ENCODE measurements around the gene KCNQ1.

Gene KCNQ1

DNA sequence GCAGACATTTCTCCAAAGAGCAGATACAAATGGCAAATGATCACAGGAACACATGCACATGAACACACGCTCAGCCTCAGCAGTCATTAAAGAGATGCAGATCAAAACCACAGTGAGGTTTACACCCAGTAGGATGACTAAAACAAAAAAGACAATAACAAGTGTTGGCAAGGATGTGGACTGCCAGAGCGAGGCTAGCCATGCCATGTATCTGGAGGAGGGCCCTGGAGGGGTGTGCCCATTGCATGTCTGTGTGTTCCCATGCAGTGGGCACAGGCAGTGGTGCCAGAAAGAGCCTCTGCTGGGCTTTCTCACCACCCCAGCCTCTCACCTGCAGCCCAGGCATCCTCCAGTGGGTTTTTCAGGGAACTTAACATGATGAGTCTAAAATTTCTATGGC lies 309.2 kb downstream of the KCNQ1 start:
- H3K27me3 Mint-ChIP-seq = no peaks in the 10 kb centered on the region
- H3K4me1 Mint-ChIP-seq (ENCODE audit: low read depth) = no peaks in the 10 kb centered on the region
- H3K4me3 Mint-ChIP-seq = no peak overlapping the region
- peaks cover 6% of the 10 kb centered on the region for H3K36me3 Mint-ChIP-seq (ENCODE audit: low read depth)
- H3K9me3 Mint-ChIP-seq = peaks cover 4% of the 10 kb centered on the region
- no peak overlapping the region for H3K27ac Mint-ChIP-seq

- Mint-ChIP-seq H3K27me3 (no peaks in the 10 kb centered on the region), H3K9me3 (peaks cover 4% of the 10 kb centered on the region), H3K4me1 (ENCODE audit: low read depth) (no peaks in the 10 kb centered on the region), H3K36me3 (ENCODE audit: low read depth) (peaks cover 6% of the 10 kb centered on the region), H3K4me3 (no peak overlapping the region), H3K27ac (no peak overlapping the region)
These were observed 310.3 kb downstream of the KCNQ1 start for GRCh38 chr11:2755071-2755470.

- H3K36me3 Mint-ChIP-seq (ENCODE audit: low read depth) = peaks cover 6% of the 10 kb centered on the region
- no peaks in the 10 kb centered on the region for H3K4me1 Mint-ChIP-seq (ENCODE audit: low read depth)
- H3K27ac Mint-ChIP-seq = no peak overlapping the region
- peaks cover 3% of the 10 kb centered on the region for H3K9me3 Mint-ChIP-seq
- no peaks in the 10 kb centered on the region for H3K27me3 Mint-ChIP-seq
- no peak overlapping the region for H3K4me3 Mint-ChIP-seq
These were observed 313.9 kb downstream of the KCNQ1 start for GRCh38 chr11:2758751-2759150.

GRCh38 chr11:2759228-2760195 lies 314.7 kb downstream of the KCNQ1 start:
- Mint-ChIP-seq H3K27ac (no peak overlapping the region), H3K9me3 (no peaks in the 10 kb centered on the region), H3K27me3 (no peaks in the 10 kb centered on the region), H3K4me3 (no peak overlapping the region), H3K36me3 (ENCODE audit: low read depth) (peaks cover 2% of the 10 kb centered on the region), H3K4me1 (ENCODE audit: low read depth) (no peaks in the 10 kb centered on the region)

DNA sequence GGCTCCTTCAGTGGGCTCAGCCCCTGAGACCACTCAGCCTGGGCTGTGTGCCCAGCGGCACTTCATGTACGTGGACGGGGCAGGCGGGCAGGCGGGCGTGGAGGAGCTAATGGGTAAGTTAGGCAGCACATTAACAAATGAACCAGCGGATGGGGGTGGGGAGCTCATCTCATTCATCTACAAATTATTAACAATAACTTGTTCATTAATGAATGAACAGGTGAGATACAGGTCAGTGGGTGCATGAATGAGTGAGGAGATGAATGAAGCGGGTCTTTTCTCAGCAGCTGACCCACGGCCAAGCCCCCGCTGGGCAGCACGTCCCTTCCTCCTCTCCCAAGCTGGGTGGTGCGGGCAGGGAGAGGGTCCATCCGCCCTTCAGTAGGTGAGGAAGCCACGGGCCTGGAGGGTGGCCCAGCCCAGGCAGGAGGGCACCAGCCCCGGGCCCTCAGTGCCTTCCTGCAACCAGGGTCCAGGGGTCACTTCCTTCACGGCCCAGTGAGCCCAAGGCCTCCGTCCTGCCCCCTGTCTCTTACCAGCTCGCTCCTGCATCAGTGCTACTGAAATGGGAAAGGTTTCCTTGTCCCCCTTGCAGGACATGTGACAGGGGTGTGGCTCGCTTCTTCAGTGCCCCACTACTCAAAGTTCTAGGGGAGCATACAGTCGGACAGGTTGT lies 315.5 kb downstream of the KCNQ1 start:
- no peaks in the 10 kb centered on the region for H3K27me3 Mint-ChIP-seq
- H3K4me3 Mint-ChIP-seq = no peak overlapping the region
- no peak overlapping the region for H3K27ac Mint-ChIP-seq
- no peaks in the 10 kb centered on the region for H3K9me3 Mint-ChIP-seq
- no peaks in the 10 kb centered on the region for H3K4me1 Mint-ChIP-seq (ENCODE audit: low read depth)
- no peaks in the 10 kb centered on the region for H3K36me3 Mint-ChIP-seq (ENCODE audit: low read depth)

DNA sequence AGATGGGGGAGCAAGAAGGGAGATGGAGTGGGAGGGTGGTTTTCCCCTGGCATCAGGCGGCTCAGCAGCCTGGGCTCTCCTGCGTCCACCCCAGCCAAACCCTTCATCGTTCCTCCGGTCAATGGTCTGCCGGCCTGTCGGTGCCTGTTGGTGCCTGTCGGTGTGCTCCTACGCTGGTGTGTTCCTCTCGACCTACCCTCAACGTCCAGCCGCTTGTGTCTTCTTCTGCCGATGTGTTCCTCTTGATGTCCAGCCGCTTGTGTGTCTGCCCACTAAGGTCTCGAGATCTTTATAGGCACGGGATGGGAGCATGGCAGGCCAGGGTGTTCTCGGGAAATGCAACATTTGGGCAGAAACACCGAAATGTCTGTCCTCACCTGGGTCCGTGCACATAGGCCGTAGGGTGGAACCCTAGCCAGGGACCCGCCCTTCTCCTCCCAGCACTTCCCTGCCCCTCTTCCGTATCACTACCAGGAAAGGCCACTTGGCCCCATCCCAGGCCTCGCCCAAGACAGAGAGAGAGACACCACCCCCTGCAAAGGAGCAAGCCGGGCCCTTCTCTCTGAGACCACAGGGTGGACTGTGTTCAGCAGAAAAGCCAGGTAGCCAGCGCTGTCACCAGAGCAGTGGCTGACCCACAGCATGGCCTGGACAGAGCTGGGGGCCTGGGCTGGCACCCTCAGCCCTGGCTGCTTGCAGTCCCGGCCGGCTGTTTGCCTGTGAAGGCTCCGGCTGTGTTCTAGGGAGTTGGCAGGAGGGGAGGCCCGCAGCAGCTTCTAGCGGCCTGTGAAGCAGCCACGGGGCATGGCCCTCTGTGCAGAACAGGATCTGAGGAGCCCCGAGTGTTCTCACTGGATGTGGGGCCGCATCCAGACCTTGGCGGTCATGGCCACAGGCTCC lies 316.6 kb downstream of the KCNQ1 start:
- H3K36me3 Mint-ChIP-seq (ENCODE audit: low read depth) = peaks cover 4% of the 10 kb centered on the region
- no peak overlapping the region for H3K27ac Mint-ChIP-seq
- H3K27me3 Mint-ChIP-seq = no peaks in the 10 kb centered on the region
- no peaks in the 10 kb centered on the region for H3K9me3 Mint-ChIP-seq
- no peak overlapping the region for H3K4me3 Mint-ChIP-seq
- no peaks in the 10 kb centered on the region for H3K4me1 Mint-ChIP-seq (ENCODE audit: low read depth)

GRCh38 chr11:2762031-2762380 lies 317.2 kb downstream of the KCNQ1 start:
- H3K36me3 Mint-ChIP-seq (ENCODE audit: low read depth) = peaks cover 4% of the 10 kb centered on the region
- no peaks in the 10 kb centered on the region for H3K27me3 Mint-ChIP-seq
- no peaks in the 10 kb centered on the region for H3K9me3 Mint-ChIP-seq
- H3K4me1 Mint-ChIP-seq (ENCODE audit: low read depth) = no peaks in the 10 kb centered on the region
- H3K27ac Mint-ChIP-seq = no peak overlapping the region
- no peak overlapping the region for H3K4me3 Mint-ChIP-seq

DNA sequence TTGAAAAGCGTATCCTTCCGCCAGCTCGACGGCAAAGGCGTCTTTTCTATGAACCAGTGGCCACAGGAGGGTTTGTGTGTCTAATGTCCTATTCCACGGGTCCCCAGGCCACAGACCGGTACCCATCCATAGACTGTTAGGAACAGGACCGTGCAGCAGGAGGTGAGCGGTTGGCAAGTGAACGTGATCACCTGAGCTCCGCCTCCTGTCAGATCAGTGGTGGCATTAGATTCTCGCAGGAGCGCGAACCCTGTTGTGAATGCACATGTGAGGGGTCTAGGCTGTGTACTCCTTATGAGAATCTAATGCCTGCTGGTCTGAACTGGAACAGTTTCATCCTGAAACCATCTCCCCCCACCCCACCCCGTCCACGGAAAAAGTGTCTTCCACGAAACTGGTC lies 317.6 kb downstream of the KCNQ1 start:
- peaks cover 4% of the 10 kb centered on the region for H3K36me3 Mint-ChIP-seq (ENCODE audit: low read depth)
- H3K4me1 Mint-ChIP-seq (ENCODE audit: low read depth) = no peaks in the 10 kb centered on the region
- H3K4me3 Mint-ChIP-seq = no peak overlapping the region
- H3K27ac Mint-ChIP-seq = no peak overlapping the region
- H3K27me3 Mint-ChIP-seq = no peaks in the 10 kb centered on the region
- H3K9me3 Mint-ChIP-seq = no peaks in the 10 kb centered on the region

DNA sequence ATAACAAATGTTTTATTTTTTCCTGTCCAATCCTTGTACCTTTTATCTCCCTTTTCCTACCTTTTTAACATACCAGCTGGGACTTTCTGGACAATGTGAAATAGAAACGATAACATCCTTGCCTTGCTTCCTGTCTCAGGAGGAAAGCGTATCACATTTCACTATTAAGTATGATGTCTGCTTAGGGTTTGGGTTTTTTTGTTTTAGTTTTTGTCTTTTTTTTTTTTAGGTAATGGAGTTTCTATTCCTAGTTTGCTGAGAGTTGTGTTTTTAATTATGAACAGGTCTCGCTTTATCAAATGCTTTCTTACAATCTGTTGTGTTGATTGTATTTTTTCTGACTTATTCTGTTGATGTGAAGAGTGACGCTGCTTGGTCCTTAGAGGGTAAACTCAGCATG lies 319.2 kb downstream of the KCNQ1 start:
- Mint-ChIP-seq H3K4me1 (ENCODE audit: low read depth) (no peaks in the 10 kb centered on the region), H3K4me3 (no peak overlapping the region), H3K27me3 (no peaks in the 10 kb centered on the region), H3K36me3 (ENCODE audit: low read depth) (peaks cover 4% of the 10 kb centered on the region), H3K27ac (no peak overlapping the region), H3K9me3 (no peaks in the 10 kb centered on the region)

DNA sequence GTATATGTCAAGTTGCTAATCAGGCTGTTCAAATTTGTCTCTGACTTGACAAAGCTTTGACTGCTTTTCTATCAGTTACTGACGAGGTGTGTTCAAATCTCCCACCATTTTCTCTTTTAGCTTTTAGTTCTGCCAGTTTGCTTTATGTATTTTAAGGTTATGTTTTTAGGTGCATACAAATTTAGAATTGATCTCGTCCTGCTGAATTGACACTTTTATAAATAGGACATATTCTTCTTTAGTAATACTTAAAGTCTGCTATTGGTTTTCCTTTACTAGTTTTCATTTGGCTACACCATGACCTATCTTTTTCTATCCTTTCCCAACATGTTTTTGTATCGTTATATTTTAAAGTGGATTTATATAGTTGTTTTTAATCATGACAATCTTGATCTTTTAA lies 320.7 kb downstream of the KCNQ1 start:
- no peak overlapping the region for H3K4me3 Mint-ChIP-seq
- no peaks in the 10 kb centered on the region for H3K27me3 Mint-ChIP-seq
- no peaks in the 10 kb centered on the region for H3K4me1 Mint-ChIP-seq (ENCODE audit: low read depth)
- peaks cover 4% of the 10 kb centered on the region for H3K36me3 Mint-ChIP-seq (ENCODE audit: low read depth)
- H3K27ac Mint-ChIP-seq = no peak overlapping the region
- H3K9me3 Mint-ChIP-seq = no peaks in the 10 kb centered on the region

- H3K27ac Mint-ChIP-seq = no peak overlapping the region
- no peak overlapping the region for H3K4me3 Mint-ChIP-seq
These were observed 321.4 kb downstream of the KCNQ1 start for GRCh38 chr11:2766166-2766565.

GRCh38 chr11:2767071-2767470 lies 322.3 kb downstream of the KCNQ1 start:
- Mint-ChIP-seq H3K27ac (no peak overlapping the region), H3K4me3 (no peak overlapping the region), H3K36me3 (ENCODE audit: low read depth) (peaks cover 4% of the 10 kb centered on the region), H3K4me1 (ENCODE audit: low read depth) (no peaks in the 10 kb centered on the region), H3K9me3 (no peaks in the 10 kb centered on the region), H3K27me3 (no peaks in the 10 kb centered on the region)

More at GRCh38 chr11:2766166-2766565, 321.4 kb downstream of the KCNQ1 start:
- Mint-ChIP-seq H3K4me1 (ENCODE audit: low read depth) (no peaks in the 10 kb centered on the region), H3K9me3 (no peaks in the 10 kb centered on the region), H3K27me3 (no peaks in the 10 kb centered on the region), H3K36me3 (ENCODE audit: low read depth) (peaks cover 4% of the 10 kb centered on the region)

- Mint-ChIP-seq H3K4me1 (ENCODE audit: low read depth) (peaks cover 1% of the 10 kb centered on the region), H3K9me3 (no peaks in the 10 kb centered on the region), H3K4me3 (no peak overlapping the region), H3K27ac (no peak overlapping the region), H3K36me3 (ENCODE audit: low read depth) (peaks cover 4% of the 10 kb centered on the region), H3K27me3 (no peaks in the 10 kb centered on the region)
These were observed 323.0 kb downstream of the KCNQ1 start for GRCh38 chr11:2767801-2768200.

- no peaks in the 10 kb centered on the region for H3K27me3 Mint-ChIP-seq
- H3K27ac Mint-ChIP-seq = no peak overlapping the region
- H3K9me3 Mint-ChIP-seq = no peaks in the 10 kb centered on the region
- no peak overlapping the region for H3K4me3 Mint-ChIP-seq
- H3K36me3 Mint-ChIP-seq (ENCODE audit: low read depth) = peaks cover 4% of the 10 kb centered on the region
- peaks cover 4% of the 10 kb centered on the region for H3K4me1 Mint-ChIP-seq (ENCODE audit: low read depth)
These were observed 323.9 kb downstream of the KCNQ1 start for GRCh38 chr11:2768471-2769408.

Measured in stimulated activated naive CD8-positive, alpha-beta T cell treated with anti-CD3 and anti-CD28 coated beads, Interleukin-15, Interleukin-2, amounts not matched to agents 100 ng/mL and 50 ng/mL, for 24 hours (primary cell).